Astrocyte of the hippocampus (primary cell): ENCODE data around the gene RNGTT.

Experiments
- DNase-seq: peaks from one replicate; pipeline ENCODE4 v3.0.0; 2011; ENCODE audit warnings: low read depth, low spot score

RNGTT gene

GRCh38 chr6:88599571-88599970 lies 363.8 kb downstream of the RNGTT start:
- DNase-seq: no peak

DNA sequence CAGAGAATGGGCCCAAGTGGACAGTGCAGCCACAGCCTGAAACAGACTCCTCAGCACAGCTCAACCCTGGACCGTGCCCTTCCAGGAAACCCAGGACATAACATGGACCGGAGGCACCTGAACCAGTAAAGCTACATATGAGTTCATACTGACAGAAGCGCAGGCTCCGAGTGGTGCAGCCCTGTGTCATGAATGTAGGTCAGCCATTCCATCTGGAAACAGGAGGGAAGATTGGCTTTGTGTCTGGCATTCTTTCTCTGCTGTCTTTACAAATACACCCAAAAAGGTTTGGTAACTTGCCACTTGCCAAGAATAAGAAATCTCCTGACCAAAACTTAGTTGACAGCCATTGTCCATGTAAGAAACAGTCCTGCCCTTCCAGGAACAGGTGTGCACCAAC lies 366.6 kb downstream of the RNGTT start:
- no peak for DNase-seq

DNA sequence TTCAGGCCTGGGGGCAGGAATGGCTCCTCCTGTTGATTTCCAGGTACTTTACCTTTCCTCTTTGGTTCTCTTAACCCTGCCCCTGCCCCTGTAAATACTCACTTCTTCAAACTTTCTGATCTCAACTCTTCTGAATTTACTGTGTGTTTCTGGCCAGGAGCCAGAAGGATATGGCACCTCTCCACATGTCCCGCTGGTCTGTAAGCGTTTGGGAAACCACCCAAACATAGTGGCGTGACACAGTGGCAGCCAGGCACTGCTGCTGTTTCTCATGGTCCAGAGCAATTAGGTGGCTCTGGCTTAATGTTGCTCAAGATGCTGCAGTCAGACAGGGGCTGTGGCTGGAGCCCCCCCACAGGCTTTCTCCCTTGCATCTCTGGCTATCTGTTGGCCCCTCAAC lies 374.5 kb downstream of the RNGTT start:
- peak; percentile 23 for DNase-seq

DNA sequence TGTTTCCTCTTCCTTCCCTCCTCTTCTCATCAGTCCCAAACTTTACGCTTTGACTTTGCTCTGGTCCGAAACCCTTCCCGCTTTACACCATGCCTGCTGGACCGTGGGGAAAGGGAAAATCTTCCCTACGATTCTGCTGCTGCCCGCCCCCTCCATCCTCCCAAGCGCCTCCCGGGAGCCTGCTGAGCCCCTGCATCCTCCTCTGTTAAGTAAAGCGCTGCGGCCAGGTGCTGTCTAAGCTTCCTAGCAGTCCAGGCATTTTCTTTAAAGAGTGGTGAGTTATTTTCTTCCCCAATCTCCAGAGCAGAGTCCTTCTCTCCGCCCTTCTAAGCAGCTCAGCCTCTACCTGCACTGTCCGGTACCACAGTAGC lies 376.3 kb downstream of the RNGTT start:
- DNase-seq: no peak

DNA sequence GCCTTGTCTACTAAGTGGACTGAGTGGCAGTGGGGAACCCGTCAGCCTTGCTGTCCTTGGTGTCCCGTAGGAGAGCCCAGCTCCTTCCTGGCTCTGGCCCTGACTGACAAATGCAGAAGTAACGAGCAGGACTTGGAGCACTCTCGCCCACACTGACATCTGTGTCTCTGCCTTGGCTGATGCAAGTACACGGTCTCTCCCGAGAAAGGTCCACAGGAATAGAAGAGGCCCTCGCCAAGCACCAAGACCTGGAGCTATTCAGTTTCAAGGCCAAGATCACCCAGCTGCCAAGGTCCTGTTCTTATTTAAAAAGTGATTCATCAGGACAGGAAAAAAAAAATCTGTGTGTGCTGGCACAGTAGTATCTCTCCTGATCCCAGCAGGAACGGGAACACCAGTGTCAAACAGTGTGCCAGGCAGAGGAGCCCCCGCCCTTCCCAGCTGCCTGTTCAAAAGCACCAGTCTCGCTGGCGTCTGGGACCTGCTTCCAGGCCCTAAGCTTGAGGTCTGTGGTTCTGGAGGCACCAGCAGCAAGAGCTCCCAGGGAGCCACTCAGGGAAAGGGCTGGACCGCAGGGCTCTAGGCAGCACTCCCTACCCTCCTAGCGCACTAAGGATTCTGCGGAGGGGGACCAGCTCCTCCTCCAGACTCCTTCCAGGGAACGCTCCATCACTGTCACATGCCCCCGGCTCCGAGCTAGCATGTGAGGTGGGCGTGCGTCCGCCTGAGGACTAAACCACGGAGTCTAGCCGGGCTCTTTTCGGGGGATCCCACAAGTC lies 376.9 kb downstream of the RNGTT start:
- DNase-seq: peak; percentile 39

- no peak for DNase-seq
Observed at GRCh38 chr6:88585276-88585692, 378.1 kb downstream of the RNGTT start.

DNA sequence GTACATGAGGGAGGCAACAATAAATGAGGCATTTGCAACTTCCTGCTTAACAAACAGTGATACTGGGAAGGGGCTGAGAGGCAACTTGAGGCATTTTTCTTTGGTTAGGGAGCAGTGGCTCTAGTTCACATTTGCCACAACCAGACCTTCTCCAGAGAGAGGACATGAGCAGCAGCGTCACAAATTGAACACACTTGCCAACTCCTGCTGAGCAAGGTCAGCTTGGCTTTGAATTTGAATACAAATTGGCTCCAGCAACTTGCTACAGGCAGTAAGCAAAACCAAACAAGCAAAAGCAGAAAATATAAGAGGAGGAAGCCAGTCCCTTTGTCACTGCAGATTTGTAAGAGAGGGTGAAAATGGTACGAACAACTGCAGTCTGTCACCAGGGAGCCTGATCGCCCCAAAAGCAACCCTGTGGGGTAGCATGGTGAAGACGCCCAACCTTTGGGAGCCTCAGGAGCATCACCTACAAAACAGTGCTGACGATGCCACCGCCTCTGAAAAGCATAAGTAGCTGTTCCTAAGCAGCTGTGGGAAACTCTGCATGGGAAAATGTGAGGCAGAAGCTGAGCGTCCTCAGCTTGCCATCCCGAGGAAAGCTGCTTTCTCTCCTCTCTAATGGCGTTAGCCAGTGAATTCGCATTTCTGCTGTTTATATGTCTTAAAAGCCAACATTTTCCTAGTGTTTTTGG lies 378.7 kb downstream of the RNGTT start:
- DNase-seq: peak; percentile 50

GRCh38 chr6:88577461-88577860 lies 386.0 kb downstream of the RNGTT start:
- DNase-seq: no peak

- no peak for DNase-seq
Observed at GRCh38 chr6:88575536-88575935, 387.9 kb downstream of the RNGTT start.

- DNase-seq: no peak
Observed at GRCh38 chr6:88574651-88575050, 388.8 kb downstream of the RNGTT start.

GRCh38 chr6:88574031-88574430 lies 389.4 kb downstream of the RNGTT start:
- DNase-seq: no peak

DNA sequence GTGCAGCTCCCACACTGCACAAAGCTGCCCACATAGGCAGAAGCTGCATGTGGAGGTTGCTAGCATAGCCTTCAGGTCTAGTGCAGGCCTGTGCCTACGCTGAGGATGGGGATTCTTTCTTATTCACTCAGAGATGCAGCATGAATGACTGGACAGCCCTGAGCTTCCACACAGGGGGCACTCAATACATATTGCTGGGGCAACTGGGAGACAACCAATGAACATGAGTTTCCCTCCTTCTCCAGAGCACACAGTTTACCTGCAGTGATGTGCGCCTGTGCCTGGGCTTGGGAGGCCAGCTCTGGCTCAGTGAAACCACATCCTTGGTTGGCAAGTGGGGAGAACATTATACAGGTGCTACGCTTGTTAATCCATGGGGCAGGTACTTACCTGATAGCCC lies 389.9 kb downstream of the RNGTT start:
- DNase-seq: no peak

DNA sequence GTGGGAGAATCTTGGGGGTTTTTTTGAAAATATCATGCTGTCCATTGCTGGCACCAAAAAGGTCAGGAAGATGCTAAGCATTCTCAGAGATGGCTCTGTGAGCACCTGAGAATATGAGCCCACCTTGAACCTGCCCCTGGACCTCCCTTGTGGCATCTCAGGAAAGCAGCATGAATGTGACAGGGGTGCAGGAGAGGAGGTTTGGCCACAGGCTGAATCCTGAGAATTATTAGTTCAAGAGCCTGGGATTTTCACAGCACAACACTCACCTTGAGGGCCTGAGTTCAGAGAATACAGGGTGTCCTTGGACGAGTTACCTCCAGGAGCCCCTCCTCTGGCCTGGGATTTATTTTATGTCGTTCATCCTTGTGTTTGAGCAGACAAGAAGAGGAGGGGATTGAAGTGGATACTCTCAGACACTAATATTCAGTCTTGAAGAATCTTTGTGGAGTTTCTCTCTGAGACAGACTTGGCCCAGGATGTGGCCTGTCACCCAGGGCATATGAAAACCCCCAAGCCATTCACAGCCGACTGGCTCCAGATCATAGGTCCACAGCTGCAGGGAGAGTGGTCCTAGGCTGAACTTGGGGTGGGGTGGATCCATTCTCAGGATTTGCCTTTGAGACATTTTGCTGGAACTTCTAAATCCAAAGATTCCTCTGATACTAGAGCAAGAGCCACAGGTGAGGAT lies 390.8 kb downstream of the RNGTT start:
- no peak for DNase-seq

DNA sequence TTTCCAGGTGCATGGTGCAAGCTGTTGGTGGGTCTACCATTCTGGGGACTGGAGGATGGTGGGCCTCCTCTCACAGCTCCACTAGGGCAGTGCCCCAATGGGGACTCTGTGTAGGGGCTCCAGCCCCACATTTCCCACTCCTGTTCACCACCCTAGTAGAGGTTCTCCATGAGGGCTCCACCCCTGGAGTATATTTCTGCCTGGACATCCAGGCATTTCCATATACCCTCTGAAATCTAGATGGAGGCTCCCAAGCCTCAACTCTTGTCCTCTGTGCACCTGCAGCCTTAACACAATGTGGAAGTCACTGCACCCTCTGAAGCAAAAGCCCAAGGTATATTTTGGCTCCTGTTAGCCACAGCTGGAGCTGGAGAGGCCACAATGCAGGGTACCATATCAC lies 393.5 kb downstream of the RNGTT start:
- no peak for DNase-seq

- DNase-seq: no peak
Observed at GRCh38 chr6:88567696-88568095, 395.7 kb downstream of the RNGTT start.

DNA sequence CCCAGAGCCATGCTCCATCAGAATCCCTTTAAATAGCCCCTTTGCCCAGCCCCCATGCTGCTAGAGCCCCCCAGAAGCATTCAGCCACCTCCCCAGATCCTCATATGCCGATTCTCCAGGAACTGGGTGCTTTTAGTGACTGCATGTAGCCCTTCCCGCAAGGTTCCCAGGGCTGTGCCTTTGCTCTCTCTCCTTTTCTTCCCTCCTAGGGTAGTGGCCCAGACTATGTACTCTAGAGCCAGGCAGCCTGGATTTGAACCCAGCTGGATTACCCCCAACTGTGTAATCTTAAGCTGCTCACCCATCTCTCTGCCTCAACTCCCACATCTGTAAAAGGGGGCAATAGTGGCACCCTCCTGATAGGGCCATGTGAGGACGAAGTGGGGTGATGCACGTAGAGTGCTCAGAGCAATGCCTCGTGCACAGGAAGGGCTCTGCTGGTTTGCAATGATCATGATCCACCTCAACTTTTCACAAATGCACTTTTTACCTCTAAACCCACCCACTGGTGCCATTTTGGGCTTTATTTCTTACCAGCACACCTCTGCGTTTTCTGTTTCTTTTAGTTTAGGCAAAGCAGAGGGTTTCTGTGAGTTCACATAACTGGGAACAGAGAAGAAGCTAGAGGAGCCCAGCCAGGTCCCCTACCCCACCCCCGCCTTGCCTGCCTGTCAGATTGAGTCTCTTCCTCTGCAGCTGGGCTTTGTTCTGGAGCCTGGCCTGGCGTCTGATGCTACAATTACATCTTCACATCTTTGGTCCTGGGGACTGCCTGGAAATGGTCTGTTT lies 396.5 kb downstream of the RNGTT start:
- no peak for DNase-seq

DNA sequence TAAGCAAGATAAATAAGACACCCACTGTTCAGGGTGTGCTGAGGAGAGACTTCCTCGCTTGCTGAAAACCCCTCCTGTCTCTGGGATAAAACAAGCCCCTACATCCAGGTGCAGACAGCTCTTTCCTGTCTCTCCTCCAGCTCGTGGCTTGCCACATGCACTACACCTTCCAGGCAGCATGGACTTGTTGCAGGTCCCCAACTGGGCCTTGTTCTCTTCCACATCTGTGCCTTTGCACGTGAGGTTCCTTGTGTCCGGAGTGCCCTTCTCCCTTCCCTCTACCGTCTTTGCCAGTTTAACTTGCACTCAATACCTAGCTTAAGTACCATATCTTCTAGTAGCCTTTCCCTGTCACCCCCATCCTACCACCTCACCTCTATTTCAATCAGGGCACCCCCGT lies 397.6 kb downstream of the RNGTT start:
- no peak for DNase-seq

- no peak for DNase-seq
Observed at GRCh38 chr6:88565409-88565811, 398.0 kb downstream of the RNGTT start.

- DNase-seq: no peak
Observed at GRCh38 chr6:88563277-88563625, 400.2 kb downstream of the RNGTT start.

- no peak for DNase-seq
Observed at GRCh38 chr6:88562353-88563276, 400.8 kb downstream of the RNGTT start.

DNA sequence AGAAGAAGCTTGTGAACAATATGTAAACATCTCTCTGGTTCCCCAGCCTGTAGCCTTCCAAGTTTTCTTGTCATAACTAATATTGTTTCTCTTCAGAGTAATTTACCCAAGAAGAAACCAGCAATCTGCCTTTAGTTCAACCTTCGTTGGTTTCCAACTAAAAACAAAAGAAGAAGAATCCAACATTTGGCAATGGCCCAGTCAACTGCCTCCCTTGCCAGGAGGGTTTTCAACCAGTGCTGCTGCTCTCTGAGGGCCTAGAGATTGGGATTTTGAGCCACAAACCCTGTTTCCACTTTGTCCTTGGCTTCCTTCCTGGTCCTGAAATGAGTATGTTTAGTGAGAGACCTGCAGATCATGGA lies 401.5 kb downstream of the RNGTT start:
- DNase-seq: peak; percentile 23
